Liver (tissue), 3 donors: ENCODE data around the gene ERC1.

Experiments used
- SP1 ChIP-seq: IDR thresholded peaks from 2 replicates; pipeline ENCODE4 v1.6.1; 2018; ENCODE audit warnings: antibody characterized with exemption, mild to moderate bottlenecking
- TAF1 ChIP-seq: conservative IDR thresholded peaks from 2 replicates; pipeline ENCODE4 v1.6.1; 2016; ENCODE audit warnings: antibody characterized with exemption, mild to moderate bottlenecking
- TF ChIP-seq, protein P1 (sequence below): fragments of 150-350 bp; IDR thresholded peaks from 2 replicates; pipeline ENCODE4 v1.5.1; 2017; ENCODE audit warnings: improper control_type of control experiment, low read depth, low read length; ENCODE audit not compliant: missing input control
- donor health status: healthy.
- donor health status: healthy.

DNA sequence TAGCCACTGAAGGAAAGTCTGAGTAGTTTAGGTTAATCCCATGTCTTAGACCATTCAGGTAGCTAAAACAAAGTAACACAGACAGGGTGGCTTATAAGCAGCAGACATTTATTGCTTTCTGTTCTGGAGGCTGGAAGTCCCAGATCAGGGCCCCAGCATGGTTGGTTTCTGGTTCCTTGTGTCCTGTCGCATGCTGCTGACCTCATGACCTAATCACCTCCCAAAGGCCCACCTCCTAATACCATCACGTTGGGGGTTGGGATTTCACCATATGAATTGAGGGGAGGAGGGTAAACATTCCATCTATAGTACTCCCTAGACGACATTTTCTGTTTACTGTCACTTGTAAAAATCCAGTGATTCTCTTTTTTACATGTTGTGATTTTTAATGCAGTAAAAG lies 454.8 kb downstream of the ERC1 start:
- TF ChIP-seq, protein P1, sequence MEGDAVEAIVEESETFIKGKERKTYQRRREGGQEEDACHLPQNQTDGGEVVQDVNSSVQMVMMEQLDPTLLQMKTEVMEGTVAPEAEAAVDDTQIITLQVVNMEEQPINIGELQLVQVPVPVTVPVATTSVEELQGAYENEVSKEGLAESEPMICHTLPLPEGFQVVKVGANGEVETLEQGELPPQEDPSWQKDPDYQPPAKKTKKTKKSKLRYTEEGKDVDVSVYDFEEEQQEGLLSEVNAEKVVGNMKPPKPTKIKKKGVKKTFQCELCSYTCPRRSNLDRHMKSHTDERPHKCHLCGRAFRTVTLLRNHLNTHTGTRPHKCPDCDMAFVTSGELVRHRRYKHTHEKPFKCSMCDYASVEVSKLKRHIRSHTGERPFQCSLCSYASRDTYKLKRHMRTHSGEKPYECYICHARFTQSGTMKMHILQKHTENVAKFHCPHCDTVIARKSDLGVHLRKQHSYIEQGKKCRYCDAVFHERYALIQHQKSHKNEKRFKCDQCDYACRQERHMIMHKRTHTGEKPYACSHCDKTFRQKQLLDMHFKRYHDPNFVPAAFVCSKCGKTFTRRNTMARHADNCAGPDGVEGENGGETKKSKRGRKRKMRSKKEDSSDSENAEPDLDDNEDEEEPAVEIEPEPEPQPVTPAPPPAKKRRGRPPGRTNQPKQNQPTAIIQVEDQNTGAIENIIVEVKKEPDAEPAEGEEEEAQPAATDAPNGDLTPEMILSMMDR = no peak
- TF ChIP-seq SP1 (no peak), TAF1 (no peak)
